CD4-positive, alpha-beta T cell treated with Interleukin-2 at 100 ng/mL for 4 hours (primary cell): ENCODE measurements around the gene SPANXB1.
"Not testable (repeated sequence)": the region's sequence is repeated elsewhere in the genome, so short reads cannot be mapped to it uniquely, and the experiment has no call there.

Experiments used
- DNase-seq: peaks from one replicate; pipeline ENCODE4 v3.0.0-alpha.2; 2020; ENCODE audit warnings: low spot score

Gene SPANXB1, protein sequence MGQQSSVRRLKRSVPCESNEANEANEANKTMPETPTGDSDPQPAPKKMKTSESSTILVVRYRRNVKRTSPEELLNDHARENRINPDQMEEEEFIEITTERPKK

DNA sequence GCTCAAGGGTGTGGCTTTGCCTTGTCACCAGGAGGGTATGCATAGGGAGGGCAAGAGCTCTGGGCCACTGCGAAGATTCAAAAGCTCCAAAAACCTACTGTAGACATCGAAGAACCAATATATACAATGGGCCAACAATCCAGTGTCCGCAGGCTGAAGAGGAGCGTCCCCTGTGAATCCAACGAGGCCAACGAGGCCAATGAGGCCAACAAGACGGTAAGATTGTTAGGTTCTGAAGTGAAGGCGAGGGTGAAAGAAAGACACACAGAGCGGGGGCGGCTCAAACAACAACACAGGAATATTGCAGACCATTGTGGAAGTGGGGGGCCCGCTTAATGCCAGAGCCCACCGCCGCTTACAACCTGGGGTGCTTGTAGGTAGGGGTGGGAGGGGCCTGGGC is at the start of gene SPANXB1:
SPANXB1 (plus strand) TSS at position 27 of the 400 bp plus-strand sequence; CDS start at position 127, 100 bp downstream.
- DNase-seq, result not testable (repeated sequence)

DNA sequence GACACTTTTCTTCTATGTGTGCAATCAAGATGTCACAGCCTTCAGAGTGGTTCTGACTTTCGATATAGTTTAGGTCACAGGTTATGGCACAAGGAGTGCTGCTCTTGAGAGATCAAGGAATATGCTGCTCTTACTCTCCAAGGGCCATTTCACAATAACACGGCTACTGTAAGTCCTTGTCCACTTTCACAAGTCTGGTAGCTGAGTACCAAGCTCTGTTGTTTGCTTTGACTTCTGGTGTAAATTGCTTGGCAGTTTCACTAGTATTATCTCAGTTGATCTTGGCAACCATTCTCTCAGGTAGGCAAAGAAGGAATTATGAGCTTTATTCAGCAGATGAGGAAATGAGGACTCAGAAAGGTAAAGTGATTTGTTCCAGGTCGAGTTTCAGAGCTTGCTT is 35.4 kb upstream of the SPANXB1 start:
- no peak for DNase-seq

DNA sequence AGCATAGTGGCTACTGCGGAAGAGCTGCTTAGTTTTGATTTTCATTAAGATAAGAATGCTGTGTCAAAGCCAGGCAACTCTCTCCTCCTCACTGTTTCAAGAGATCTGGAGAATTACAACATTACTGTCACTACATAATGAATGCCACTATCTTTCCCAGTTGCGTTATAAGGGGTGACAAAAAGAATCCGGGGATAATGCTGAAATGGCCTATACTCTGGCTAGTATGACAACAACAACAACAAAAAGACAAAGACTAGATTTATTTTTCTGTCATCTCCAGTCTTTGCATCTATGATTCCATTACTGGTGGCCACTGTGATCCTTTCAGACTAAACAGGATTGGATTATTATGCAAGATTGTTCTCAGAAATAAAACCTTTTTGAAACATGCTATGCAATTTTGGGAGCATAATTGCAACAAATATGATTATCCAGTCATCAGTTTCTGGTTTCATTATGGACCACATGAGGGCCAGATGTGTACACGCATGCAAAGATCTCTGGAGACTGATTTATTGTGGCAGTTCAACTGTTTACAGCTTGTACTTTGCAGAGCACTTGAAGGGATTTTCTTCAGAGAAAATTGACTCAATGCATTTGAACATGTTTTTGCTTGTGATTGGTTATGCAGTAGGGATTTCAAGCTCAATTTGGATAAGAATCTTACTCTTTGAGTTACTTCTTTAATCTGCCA is 31.1 kb upstream of the SPANXB1 start:
- DNase-seq, result no peak

DNA sequence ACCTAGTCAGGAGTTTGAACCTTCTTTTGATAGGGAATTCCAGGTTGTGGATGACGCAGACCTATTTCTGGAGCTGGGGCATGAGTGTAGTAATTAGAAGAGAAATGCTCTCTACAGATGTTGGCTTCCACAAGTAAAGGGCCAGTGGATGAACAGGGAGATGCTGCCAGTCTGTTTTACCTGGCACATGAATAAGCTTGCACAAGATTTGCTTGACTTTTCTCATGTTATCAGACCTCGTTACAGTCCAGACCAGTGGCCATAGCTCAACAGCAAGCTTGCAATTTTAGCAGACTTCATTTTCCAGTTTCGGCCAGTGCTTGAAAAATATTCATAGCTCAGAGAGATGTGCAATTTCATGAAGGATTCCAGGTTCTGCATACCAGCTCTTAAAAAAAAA is 26.9 kb upstream of the SPANXB1 start:
- no peak for DNase-seq

DNA sequence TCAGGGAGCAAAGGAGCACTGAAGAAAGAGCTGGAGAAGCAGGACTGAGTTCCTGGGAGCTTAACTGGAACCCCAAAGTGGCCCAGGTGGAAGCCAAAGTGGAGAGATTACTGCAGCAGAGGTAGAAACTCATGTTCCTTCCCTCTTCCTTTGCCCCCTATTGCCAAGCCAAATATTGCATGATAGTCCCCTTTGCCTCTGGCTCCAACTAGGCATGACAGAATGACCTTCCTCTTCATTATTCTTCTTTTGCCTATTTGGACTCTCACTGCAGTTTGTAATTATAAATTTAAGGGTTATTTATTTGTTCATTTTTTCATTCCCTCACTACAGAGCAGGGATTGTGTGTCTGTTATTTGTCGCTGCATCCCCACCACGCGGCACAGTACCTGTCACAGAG is 22.1 kb upstream of the SPANXB1 start:
- DNase-seq, result no peak

DNA sequence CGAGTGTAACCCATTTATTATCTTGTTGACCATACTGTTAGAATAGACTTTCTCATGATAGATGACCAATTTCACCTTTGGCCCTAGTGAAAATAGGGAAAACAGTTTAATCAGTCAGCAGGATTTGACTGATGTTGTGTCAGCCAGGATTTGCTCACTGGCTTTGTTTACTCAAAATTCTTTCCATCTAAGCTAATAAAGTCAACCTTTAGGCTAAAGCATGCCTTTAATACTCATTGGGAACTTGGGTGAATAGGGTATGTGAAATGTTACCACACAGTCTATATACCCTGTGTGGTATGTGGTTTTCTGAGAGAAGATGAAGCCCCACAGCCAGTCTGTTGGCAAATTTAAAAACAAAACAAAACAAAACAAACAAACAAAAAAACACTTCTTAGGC is 18.7 kb upstream of the SPANXB1 start:
- no peak for DNase-seq

DNA sequence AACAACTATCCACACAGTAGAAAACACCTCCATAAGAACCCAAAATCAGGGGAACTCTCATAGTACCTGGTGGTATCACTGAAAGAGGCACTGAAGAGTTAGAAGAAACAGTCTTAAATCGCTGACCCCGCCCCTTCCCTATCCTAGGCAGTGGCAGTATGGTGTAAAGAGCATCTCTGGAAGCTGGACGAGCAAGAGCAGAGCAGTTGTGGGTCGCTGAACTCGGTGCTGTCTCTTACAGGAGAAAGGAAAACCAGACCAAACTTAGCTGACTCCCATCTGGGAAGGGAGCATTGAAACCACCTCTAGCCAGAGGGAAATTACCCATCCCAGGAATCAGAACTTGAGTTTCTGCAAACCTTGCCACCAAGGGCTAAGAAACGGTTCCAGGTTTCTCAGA is 2.8 kb downstream of the SPANXB1 start:
- not testable (repeated sequence) for DNase-seq

DNA sequence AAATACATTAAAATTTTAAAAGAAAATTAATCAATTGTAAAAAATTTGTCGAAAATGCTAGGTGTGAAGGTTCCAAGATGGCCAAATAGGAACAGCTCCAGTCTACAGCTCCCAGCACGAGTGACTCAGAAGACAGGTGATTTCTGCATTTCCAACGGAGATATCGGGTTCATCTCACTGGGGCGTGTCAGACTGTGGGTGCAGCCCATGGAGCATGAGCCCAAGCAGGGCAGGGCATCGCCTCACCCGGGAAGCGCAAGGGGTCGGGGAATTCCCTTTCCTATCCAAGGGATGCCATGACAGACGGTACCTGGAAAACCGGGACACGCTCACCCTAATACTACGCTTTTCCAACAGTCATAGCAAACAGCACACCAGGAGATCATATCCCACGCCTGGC is 41.9 kb downstream of the SPANXB1 start:
- DNase-seq, result not testable (repeated sequence)

DNA sequence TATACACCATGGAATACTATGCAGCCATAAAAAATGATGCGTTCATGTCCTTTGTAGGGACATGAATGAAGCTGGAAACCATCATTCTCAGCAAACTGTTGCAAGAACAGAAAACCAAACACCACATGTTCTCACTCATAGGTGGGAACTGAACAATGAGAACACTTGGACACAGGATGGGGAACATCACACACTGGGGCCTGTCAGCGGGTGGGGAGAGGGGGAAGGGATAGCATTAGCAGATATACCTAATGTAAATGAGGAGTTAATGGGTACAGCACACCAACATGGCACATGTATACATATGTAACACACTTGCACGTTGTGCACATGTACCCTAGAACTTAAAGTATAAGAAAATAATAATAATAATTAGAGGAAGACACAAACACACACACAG is 47.5 kb downstream of the SPANXB1 start:
- DNase-seq, result not testable (repeated sequence)

DNA sequence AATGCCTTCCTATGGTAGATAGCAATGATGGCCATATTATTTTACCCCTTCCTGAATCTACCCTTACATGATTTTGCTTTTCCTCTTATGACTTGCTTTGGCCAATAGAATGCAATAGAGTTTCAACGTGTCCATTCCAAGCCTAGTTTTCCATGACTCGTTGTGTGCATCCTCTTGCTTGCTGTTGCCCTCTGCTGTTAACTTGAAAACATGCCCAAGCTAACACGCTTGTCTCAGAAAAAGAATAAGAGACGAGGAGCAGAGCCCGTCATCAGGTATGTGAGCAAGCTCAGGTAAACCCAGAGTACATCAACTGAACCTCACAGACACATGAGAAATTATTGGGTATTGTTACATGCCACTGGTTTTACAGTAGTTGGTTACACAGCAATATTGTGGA is 49.7 kb downstream of the SPANXB1 start:
- not testable (repeated sequence) for DNase-seq
